Measurements from ENCODE around the gene ZC3H13.

- no peak for TF ChIP-seq CTCF (conservative IDR thresholded peaks at IDR 0.05)
- TF ChIP-seq ZFX (IDR thresholded peaks at IDR 0.05): no peak
Measured at GRCh38 chr13:46004491-46004890, 48.1 kb downstream of the ZC3H13 start.

All from C4-2B (cell line).